GM12892 (cell line): Measurements from ENCODE around the gene TBC1D3I. TPM values are rescaled to one million over a fixed set of nuclear protein-coding genes. Genes with fewer than 3 reads are reported as not detected.
"Not testable (repeated sequence)": the region's sequence is repeated elsewhere in the genome, so short reads cannot be mapped to it uniquely, and the experiment has no call there.

ENCODE experiments used
- DNase-seq: peaks from one replicate; pipeline ENCODE4 v3.0.0; 2011; ENCODE audit not compliant: insufficient read length
- FAIRE-seq: peaks from 2 replicates; lab custom pipeline; 2011; peaks lifted over from hg19 to GRCh38; lab: Jason Lieb, UNC
- POLR2A ChIP-seq: IDR thresholded peaks from 2 replicates; pipeline ENCODE4 v1.6.1; 2011; ENCODE audit warnings: low read depth, low read length, control low read depth
- POLR2AphosphoS5 ChIP-seq: IDR thresholded peaks from 2 replicates; pipeline ENCODE4 v1.6.1; 2011; ENCODE audit warnings: low read depth, low read length, control low read depth
- TAF1 ChIP-seq: IDR thresholded peaks from 2 replicates; pipeline ENCODE4 v1.6.1; 2011; ENCODE audit warnings: low read depth, mild to moderate bottlenecking, control low read depth, low read length, borderline replicate concordance
- polyA plus RNA-seq: library from polyadenylated mRNA; unstranded; fragments of >200 nt; gene quantifications from one replicate; pipeline ENCODE4 v1.2.1, GENCODE V29; 2012; ENCODE audit warnings: missing spikeins, inconsistent platforms; ENCODE audit not compliant: missing spikeins

TBC1D3I gene
- not detected for polyA plus RNA-seq

DNA sequence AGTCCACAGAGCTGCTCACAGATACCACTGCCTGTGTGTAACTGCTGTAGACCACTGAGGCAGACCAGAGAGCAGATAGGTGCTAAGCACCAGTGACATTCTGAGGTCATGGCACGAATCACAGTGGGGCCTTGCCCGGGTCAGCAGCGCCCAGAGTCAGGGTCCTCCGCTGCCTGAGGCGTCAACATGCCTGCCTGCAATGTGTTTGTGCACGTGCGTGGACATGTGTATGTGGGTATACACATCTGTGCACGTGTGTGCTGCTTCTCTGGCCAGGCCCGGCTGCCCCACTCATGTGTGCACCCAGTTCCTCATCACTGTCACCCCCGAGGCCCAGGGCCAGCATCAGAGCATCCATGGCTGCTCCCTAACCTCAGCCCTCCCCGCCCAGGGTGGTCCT, at the start of gene TBC1D3I:
Gene TBC1D3I (minus strand): TSS at position 101 of the 400 bp plus-strand sequence. CDS start 1,585 bp downstream, outside the sequence.
- DNase-seq, FAIRE-seq: not testable (repeated sequence)

DNA sequence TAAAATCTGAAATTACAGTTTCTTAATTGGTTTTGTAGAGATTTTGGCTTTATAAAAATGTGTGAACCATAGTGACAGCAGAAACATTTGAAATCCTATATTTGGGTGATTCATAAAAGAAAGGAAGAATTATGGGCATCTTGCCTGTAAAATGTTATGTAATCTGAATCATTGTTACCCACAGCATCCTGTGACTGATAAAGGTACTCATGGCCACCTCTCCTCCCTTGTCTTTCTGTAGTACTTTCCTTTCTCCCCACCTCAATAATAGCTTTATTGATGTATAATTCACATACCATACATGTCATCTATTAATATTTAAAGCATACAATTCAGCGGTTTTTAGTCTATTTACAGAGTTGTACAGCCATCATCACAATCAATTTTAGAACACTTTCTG, 30.8 kb upstream of the TBC1D3I start:
- not testable (repeated sequence) for FAIRE-seq, DNase-seq

- not testable (repeated sequence) for DNase-seq, FAIRE-seq
Measured at GRCh38 chr17:36289965-36290612, 25.7 kb upstream of the TBC1D3I start.

- not testable (repeated sequence) for DNase-seq, FAIRE-seq
Measured at GRCh38 chr17:36284219-36284618, 19.8 kb upstream of the TBC1D3I start.

- not testable (repeated sequence) for FAIRE-seq, DNase-seq
Measured at GRCh38 chr17:36283256-36283655, 18.9 kb upstream of the TBC1D3I start.

DNA sequence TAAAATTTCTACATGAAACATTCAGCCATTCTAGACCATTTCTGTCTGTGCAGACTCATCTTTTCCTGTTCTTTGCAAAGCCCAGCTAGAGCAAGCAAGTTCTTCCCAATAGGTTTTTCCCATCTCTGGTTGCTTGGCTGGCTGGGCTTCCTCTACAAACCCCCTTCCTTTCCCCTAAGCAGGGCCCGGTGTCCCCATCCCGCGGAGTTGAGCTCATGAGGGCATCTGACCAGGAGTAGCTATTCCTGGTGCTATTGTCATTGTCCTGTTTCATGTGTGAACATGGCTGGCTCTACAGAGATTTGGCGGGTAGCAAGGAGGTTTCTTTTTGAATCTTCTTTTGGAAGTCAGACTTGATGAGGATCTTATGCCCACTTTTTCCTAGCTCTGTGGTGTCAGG, 22.3 kb downstream of the TBC1D3I start:
- DNase-seq, FAIRE-seq: not testable (repeated sequence)

DNA sequence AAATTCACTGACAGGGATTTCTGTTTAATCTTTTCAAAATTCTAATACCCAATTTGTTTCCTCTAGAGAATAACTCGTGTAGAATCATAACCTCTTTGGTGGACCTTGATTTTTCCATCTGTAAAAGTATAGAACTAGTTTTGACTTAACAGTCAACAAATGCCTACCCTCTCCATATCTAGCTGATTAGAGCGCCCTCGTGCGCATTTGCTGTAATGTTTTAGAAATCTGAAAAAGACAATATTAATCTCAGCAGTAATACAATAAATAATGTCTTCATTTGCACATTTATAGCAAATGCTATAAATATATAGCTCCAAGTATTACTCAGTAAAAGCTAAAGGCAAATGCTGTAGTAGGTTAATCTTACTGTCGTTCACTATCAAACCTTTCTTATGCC, 34.7 kb downstream of the TBC1D3I start:
- not testable (repeated sequence) for DNase-seq, FAIRE-seq

DNA sequence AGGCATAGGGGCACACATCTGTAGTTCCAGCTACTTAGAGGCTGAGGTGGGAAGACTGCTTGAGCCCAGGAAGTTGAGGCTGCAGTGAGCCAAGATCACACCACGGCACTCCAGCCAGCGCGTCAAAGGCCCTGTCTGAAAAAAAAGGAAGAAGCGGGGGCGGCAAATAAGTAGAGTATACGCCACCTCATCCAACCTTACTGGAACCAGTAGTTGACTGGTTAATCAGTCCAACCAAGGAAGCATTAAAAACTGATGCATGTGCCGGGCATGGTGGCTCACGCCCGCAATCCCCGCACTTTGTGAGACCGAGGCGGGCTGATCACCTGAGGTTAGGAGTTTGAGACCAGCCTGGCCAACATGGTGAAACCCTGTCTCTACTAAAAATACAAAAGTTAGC, 41.4 kb downstream of the TBC1D3I start:
- FAIRE-seq, DNase-seq: not testable (repeated sequence)

DNA sequence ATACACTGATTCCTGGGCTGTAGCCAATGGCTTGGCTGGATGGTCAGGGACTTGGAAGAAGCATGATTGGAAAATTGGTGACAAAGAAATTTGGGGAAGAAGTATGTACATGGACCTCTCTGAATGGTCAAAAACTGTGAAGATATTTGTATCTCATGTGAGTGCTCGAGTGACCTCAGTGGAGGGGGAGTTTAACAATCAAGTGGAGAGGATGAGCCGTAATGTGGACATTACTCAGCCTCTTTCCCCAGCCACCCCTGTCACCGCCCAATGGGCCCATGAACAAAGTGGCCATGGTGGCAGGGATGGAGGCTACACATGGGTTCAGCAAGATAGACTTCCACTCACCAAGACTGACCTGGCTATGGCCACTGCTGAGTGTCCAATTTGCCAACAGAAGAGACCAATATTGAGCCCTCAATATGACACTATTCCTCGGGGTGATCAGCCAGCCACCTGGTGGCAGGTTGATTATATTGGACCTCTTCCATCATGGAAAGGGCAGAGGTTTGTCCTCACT, 42.7 kb downstream of the TBC1D3I start:
- not testable (repeated sequence) for DNase-seq, FAIRE-seq

DNA sequence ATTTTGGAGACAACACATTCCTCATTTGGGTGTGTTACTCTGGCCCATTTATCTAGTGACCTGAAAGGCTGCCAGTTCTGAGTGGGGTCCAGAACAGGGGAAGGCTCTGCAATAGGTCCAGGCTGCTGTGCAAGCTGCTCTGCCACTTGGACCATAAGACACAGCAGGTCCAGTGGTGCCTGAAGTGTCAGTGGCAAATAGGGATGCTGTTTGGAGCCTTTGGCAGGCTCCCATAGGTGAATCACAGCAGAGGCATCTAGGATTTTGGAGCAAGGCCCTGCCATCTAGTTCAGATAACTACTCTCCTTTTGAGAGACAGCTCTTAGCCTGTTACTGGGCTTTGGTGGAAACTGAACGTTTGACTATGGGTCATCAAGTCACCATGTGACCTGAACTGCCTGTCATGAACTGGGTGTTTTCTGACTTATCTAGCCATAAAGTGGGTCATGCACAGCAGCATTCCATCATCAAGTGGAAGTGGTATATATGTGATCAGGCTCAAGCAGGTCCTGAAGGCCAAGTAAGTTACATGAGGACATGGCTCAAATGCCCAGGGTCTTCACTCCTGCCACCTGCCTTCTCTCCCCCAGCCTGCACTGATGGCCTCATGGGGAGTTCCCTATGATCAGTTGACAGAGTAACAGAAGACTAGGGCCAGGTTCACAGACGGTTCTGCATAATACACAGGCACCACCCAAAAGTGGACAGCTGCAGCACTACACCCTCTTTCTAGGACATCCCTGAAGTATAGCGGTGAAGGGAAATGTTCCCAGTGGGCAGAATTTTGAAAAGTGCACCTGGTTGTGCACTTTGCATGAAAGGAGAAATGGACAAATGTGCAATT, 43.4 kb downstream of the TBC1D3I start:
- DNase-seq, FAIRE-seq: not testable (repeated sequence)

GRCh38 chr17:36219556-36219955, 44.8 kb downstream of the TBC1D3I start:
- FAIRE-seq, DNase-seq: not testable (repeated sequence)

DNA sequence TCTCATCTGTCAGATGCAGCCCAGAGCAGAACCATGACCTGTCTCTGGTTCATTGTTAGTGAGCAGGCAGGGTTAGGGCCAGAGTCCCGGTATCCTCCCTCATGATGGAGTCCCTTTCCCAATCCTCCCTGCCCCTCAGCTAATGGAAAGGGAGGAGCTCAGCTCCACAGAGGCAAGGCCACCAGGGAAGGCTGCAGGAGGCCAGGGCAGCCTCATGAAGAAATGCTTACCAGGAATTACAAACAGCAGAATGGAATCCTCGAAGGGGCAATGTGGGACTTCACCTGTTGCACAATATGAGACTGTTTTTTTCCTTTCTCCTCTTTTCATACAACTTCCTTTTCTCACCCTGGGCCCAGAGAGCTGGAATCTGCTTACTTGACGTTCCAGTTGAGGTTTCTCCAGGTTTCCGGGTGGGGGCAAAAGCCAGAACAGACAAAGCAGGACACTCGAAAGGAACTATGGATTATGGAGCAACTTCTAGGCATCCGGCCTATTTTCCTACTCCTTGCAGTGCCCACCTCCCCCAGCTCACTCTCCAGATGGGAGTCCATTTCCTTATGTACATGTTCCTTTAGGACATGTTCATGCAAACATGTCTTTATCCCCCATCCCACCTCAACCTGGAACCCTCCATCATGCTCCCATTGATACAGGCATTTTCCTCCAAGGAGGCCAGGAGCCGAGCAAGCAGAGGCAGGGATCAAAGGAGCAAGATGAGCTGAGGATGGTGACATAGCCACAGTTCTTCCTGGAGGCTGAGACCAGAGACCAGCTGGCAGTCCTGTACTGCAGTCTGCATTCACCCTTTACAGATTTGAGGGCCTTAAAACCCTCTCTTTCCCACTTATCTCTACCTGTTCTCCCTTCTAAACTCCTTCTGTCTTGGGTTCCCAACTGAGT, 48.7 kb downstream of the TBC1D3I start:
- FAIRE-seq, DNase-seq: not testable (repeated sequence)

DNA sequence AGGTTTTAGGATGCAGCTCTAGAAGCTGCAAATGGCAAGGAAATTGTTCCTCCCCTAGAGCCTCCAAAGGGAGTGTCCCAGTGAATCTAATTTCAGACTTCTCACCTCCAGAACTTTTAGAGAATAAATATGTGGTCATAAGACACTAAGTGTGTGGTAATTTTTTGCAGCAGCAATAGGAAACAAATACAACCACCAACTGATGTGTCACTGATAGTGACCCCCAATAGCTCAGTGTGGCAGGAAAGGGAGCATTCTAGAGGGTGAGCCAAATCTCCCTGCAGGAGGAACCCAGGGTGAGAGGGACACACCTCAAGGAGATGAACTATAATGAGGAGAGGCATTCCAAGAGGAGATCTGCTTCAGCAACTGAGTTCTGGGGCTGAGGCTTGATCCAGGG, 49.5 kb downstream of the TBC1D3I start:
- FAIRE-seq (no peak), DNase-seq (no peak)

DNA sequence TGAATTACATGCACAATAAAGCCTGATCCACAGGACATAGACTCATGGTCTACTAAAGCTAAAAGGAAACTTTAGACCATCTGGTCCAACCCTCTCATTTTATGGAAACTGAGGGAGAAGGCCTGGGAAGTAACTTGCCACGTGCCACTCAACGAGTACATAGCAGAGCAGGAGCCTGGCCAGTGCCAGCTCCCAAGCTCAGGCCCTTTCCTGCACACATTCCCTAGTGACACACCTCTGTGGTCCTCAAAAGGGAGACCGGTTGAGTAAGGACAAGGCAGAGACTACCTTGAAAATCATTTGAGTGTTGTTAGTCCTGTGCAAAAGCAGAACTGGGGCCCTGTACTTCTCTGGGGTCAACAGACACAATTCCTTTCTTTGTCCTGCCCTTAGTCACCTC, 50.7 kb downstream of the TBC1D3I start:
- DNase-seq, result no peak
- FAIRE-seq, result no peak

More for the DNA sequence above, 49.5 kb downstream of the TBC1D3I start:
- TF ChIP-seq TAF1 (no peak), POLR2A (no peak), POLR2AphosphoS5 (no peak)

More for the DNA sequence above, 50.7 kb downstream of the TBC1D3I start:
- no peak for TF ChIP-seq TAF1
